CD4-positive, alpha-beta T cell treated with Interleukin-12 subunit alpha and Interleukin-12 subunit beta, for 1 hour (primary cell): Measurements from ENCODE around the gene ADRM1.

Experiments
- DNase-seq: peaks from one replicate; pipeline ENCODE4 v3.0.0-alpha.2; 2020

The ADRM1 gene

GRCh38 chr20:62326959-62327725 lies 24.3 kb downstream of the ADRM1 start:
- DNase-seq: no peak

- DNase-seq: no peak
These were observed 25.1 kb downstream of the ADRM1 start for GRCh38 chr20:62327726-62328495.

GRCh38 chr20:62328684-62329388 lies 26.0 kb downstream of the ADRM1 start:
- DNase-seq: no peak

- DNase-seq: no peak
These were observed 26.9 kb downstream of the ADRM1 start for GRCh38 chr20:62329389-62330377.

- DNase-seq: no peak
These were observed 27.9 kb downstream of the ADRM1 start for GRCh38 chr20:62330576-62331317.

GRCh38 chr20:62331347-62331746 lies 28.6 kb downstream of the ADRM1 start:
- DNase-seq: no peak

GRCh38 chr20:62332421-62332820 lies 29.6 kb downstream of the ADRM1 start:
- no peak for DNase-seq

GRCh38 chr20:62332989-62333819 lies 30.4 kb downstream of the ADRM1 start:
- no peak for DNase-seq

- DNase-seq: no peak
These were observed 31.2 kb downstream of the ADRM1 start for GRCh38 chr20:62333820-62334595.

- no peak for DNase-seq
These were observed 32.1 kb downstream of the ADRM1 start for GRCh38 chr20:62334881-62335280.

GRCh38 chr20:62335532-62335931 lies 32.7 kb downstream of the ADRM1 start:
- no peak for DNase-seq

- DNase-seq: no peak
These were observed 33.5 kb downstream of the ADRM1 start for GRCh38 chr20:62336329-62336728.

- no peak for DNase-seq
These were observed 34.2 kb downstream of the ADRM1 start for GRCh38 chr20:62336775-62337557.

- no peak for DNase-seq
These were observed 34.9 kb downstream of the ADRM1 start for GRCh38 chr20:62337558-62338293.

GRCh38 chr20:62338294-62338620 lies 35.5 kb downstream of the ADRM1 start:
- DNase-seq: no peak

GRCh38 chr20:62339647-62340062 lies 36.9 kb downstream of the ADRM1 start:
- no peak for DNase-seq

- no peak for DNase-seq
These were observed 40.1 kb downstream of the ADRM1 start for GRCh38 chr20:62342910-62343309.

- no peak for DNase-seq
These were observed 41.3 kb downstream of the ADRM1 start for GRCh38 chr20:62344092-62344491.
